Astrocyte of the hippocampus (primary cell): Measurements from ENCODE around the gene ZNF784.

ENCODE experiments used
- DNase-seq: peaks from one replicate; pipeline ENCODE4 v3.0.0; 2011; ENCODE audit warnings: low read depth, low spot score

The ZNF784 gene

DNA sequence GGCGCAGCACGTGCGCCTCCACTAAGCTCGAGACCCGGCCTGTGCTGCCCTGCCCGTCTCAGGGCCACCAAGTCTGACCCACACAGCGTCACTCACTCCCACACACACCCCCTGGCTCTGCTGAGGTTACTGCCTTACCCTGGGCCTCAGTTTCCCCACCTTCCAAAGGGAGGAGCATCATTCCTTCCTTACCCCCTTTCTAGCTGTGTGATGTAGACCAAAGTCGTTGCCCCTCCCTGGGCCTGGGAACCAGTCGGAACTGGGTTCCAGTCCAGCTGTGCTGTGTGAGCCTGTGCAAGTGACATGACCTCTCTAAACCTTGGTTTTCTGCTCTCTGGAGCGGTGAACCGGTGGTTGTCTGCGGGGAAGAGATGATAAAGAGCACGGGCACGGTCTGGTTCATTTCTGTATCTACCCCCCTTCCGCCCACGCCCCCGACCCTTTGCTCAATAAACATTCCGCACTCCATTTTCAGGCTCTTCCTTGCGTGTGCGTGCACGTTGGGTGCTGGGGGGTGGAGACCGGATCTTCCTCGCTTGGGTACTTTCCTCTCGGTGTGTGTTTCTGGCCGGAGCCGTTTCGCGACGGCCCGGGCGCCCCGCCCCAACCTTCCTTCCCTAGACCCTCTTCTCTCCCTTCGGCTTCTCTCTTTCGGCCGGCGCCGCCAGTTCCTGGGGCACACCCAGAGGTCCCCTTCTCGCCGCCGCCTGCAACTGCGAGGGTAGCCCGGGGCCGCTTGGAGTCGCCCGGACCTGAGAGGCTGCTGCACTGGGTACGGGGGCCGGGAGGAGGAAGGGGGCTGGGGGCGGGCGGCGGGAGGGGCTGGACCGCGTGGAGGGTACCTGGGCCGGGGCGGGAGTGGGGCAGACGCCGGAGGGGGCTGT lies 18.9 kb upstream of the ZNF784 start, which contains the start of gene ZNF581:
TSS of gene ZNF581 (plus strand) at position 647 of the 884 bp plus-strand sequence. CDS start 923 bp downstream, outside the sequence.
- peak; percentile 87 for DNase-seq

DNA sequence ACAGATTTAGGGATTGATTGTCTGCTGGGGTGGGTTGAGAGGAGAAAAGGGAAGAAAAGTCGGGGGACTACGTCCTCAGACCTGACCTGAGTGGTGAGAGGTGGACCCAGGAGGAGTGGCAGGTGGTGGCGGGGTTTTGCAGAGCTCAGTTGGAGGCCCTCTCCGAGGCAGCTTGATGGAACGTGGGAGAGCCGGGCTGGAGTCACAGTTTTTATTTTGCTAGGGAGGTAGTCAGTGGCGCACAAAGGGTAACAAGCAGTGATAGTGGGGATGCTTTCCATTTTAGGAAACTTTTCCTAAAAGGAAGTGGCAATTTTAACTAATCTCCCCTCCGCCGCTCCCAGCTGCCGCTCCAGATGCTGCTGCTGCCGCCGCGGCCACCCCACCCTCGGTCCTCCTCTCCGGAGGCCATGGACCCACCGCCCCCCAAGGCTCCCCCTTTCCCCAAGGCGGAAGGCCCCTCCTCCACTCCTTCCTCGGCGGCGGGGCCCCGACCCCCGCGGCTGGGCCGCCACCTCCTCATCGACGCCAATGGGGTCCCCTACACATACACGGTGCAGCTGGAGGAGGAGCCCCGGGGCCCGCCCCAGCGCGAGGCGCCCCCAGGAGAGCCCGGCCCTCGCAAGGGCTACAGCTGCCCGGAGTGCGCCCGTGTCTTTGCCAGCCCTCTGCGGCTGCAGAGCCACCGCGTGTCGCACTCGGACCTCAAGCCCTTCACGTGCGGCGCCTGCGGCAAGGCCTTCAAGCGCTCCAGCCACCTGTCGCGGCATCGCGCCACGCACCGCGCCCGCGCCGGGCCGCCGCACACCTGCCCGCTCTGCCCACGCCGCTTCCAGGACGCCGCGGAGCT lies 18.0 kb upstream of the ZNF784 start:
- DNase-seq = peak; percentile 45

DNA sequence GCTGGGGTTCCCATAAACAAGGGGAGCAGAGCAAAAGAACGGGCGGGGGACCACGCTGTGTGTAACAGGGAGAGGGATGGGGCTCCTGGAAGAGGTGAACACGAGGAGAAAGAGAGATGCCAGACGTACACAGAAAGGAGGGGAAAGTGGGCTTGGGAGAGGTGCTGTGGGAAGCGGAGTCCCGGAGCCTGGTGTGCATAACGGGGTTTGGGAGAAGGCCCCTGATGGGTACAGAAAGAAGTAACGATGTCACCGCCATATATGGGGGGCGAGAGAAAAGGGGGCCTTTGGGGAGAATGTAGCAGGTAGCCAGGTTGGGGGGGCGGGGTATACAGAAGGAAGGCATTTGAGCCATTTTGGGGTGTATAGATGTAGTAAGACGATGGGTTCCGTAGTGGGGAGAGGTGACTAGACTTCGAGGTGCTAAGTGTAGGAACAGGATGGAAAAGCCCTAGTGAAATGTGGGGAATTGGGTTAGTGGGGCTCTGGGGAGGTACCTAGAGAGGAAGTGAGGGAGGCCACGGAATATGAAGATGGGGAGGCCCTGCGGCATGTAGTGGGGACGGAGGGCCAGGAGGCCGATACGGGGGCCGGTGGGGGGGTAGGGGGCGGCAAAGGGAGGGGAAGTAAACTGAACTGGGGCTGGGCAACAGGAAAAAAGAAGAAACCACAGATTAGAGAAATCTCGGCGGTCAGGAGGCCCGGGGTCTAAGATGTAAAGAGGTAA lies 17.2 kb upstream of the ZNF784 start:
- DNase-seq = peak; percentile 28

DNA sequence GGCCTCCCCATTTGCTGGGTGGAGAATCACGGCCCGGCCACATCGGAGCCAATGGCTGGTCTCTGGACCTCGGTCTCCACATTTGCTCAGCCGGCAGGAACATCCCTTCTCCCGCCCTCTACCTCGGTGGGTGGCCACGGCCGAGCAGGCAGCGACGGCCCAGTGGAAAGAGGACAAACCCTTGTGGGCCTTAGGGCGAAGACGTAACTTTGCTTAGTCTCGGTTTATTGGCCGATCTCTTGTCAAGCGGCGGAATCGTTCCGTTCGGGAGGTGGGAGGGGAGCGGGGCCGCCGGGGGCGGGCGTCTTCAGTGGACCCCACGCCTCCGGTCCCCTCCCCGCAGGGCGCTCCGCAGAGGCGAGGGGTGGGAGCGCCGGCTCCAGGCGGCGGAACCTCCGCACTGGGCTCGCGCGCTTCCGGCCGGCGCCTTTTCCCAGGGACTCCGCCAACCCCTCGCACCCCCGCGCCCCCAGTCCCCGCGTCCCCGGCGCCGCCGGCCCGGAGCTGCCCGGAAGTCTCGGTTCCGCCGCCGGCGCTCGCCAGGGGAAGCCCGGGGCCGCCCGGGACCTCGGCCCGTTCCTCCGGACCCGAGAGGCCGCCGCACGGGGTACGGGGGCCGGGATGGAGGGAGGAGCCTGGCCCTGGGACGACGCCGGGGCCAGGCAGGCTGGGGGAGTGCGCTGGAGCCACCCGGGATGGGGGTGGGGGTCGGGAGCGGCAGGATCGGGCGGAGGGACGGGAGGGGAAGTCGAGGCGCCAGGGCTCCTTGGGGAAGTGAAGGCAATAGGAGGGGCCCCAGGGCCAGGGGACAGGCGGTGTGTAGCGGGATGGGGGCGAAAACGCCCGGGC lies 16.4 kb upstream of the ZNF784 start, which contains the start of gene ZNF580:
TSS of gene ZNF580 (plus strand) at position 426 of the 849 bp plus-strand sequence. CDS start 1,507 bp downstream, outside the sequence.
- peak; percentile 88 for DNase-seq

DNA sequence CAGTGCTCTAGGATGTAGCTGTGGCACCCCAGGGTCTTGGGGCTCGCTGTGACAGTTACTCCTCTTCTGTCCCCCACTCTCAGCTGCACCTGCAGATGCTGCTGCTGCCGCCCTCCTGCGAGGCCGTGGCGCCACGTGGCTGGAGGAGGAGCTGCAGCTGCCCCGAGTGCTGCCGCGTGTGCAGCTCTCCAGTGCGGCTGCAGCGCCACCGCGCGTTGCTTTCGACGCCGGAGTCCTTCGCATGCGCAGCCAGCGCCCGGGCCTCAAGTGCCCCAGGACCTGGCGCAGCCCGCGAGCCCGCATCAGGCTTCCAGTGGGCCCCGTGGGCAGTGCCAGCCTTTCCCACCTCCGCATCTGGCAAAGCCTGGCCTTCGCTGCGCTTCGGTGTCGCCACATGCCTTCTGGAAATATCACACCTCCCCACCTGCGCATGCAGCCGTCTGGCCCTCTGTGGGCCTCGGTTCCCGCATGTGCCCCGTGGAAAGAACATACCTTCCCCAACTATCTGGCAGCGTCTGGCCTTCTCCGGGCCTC lies 15.7 kb upstream of the ZNF784 start:
- peak; percentile 82 for DNase-seq

DNA sequence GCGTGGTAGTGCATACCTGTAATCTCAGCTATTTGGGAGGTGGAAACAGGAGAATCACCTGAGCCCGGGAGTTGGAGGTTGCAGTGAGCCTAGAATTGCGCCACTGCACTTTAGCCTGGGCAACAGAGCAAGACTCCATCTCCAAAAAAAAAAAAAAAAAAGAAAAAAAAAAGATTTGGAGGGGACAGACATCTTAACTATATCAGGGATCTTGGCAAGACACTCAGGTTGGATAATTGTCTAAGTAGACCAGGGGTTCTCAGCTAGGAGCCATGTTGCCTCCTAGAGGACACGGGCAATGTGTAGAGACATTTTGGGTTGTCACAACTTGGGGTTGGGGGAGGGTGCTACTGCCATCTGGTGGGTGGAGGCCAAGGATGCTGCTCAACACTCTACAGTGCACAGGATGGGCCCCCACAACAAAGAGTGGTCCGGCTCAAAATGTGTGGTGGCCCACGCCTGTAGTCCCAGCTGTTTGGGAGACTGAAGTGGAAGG lies 14.5 kb upstream of the ZNF784 start:
- peak; percentile 41 for DNase-seq

DNA sequence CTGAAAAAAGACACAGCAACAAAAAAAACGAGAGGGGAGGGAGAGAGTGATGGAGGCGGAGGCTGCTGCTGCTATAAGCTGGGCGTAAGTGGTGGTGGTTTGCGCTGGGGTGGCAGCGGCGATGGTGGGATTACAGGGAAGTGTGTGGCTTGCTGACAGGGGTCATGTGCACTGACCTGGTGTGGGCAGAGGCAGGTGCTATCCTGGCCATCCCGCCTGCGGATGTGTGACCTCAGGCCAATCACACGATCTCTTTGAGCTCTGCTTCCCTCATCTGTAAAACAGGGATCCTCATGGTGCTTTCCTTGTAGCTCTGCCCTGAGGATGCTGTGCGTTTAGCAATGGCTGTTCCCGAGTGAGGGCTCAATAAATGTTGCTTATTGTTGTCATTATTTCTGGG lies 13.2 kb upstream of the ZNF784 start:
- no peak for DNase-seq

DNA sequence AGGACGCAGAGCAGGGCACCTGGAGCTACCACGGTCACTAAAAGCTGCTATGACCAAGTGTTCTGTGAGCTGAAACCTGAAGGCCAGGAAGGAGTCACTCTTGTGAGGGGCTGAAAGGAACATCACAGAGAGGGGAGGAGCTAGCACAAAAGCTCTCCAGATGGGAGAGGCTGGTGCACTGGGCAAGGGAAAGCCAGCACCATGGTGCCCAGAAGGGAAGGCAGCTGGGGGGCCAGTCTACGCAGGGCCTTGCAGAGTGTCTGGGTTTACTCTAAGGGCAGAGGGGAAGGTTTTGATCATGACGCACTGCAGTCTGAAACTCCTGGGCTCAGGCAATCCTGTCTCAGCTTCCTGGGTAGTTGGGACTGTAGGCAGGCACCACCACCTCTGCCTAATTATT lies 12.4 kb upstream of the ZNF784 start:
- DNase-seq = no peak

DNA sequence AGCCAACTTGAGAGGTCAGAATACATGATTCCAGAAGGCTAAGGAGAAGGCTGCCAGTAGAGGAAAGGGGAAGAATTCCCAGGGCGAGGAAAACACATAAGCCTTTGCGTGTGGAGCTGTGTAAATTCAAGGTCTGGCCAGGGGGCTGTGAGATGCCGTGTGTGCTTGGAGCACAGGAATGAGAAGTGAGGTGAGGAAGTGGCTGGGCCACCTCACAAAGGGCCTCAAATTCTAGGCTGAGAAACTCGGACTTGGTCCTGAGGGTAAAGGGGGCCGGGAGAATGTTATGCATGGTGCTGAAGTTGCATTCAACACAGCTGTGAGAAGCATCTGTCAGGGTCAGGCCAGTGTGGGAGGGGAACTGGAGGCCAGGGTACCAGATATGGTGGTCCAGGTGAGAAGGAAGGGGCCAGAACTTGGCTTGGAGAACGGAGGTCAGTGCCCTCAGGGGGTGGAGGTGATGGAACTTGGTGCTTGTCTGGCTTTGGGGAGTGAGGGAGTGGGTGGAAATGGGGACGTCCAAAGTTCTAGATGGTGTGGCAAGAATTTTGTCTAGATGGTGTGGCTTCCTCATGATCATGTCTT lies 11.6 kb upstream of the ZNF784 start:
- DNase-seq = no peak

DNA sequence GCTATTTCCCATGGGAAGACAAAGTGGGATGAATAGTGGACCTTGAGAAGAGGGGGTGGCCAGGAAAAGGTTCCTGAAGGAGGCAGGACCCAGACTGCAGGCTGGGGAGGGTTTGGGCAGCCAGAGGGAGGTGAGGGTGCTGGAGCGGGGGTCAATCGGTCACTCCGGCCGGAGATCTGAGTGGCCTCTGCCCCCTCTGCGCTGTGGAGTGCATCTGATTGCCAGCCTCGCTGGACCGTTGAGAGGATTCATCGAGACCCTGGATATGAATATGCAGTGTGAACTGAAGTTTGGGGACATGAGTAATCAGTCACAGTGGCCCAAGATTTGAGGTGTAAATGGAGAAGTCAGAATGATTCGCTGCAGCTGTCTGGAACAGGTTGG lies 11.0 kb upstream of the ZNF784 start:
- no peak for DNase-seq

DNA sequence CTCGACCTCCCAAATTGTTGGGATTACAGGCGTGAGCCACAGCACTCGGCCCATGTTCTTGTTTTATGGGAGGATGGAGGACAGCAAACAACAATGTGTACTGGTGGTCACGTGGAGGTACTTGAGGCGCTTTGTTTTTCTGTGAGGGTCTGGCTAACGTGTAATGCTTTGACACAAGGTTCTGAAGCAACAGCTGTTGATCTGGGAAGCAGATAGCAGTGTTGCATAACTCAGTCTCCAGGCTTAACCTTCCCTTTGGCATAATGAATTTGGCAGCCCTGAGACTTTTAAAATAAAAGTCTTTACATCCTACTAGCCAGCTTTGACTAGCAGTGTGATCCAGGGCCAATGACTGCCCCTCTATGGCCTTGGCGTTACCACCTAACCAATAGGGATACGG lies 9.5 kb upstream of the ZNF784 start:
- no peak for DNase-seq

DNA sequence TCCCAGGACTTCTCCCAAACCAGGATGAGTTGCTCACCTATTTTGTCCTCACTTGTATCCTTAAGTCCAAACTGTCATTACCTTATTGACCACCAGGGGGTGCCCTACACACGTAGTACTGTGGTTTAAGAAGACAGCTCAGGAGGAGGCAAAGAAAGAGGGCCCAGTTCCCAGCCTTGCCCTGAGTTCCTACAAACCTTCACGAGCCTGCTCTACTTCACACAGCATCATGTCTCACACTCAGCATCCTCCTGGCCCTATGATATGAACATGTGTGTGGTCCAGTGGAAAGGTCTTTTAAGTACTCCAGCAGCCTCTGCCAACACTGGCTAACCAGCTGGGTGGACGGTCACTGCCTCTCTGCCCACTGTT lies 8.1 kb upstream of the ZNF784 start:
- peak; percentile 94 for DNase-seq

DNA sequence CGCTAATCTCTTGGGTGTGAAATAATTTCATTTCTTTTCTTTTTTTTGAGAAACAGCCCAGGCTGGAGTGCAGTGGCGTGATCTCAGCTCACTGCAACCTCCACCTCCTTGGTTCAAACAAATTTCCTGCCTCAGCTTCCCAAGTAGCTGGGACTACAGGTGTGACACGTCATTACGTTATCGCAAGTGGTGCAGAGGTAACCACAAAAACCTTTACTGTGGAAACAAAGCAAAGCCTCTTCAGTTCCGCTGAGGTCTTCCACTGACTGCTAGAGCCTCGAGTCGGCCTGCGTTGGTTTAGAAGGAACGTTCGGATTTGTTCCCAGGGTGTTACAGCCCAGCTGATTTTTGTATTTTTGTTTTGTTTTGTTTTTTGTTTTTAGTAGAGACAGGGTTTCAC lies 2.0 kb upstream of the ZNF784 start:
- no peak for DNase-seq

DNA sequence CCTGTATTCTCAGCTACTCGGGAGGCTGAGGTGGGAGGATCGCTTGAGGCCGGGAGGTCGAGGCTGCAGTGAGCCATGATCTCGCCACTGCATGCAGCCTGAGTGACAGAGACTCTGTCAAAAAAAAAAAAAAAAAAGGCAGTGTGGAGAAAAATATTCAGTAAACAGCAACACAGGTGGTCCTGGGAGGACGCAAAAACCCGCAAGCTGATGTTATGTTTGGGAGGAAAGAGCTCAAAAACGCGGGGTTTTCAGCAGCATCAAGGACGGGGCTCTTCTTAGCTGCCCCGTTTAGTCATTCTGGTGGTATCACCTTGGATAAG lies 599 bp upstream of the ZNF784 start:
- DNase-seq = no peak

DNA sequence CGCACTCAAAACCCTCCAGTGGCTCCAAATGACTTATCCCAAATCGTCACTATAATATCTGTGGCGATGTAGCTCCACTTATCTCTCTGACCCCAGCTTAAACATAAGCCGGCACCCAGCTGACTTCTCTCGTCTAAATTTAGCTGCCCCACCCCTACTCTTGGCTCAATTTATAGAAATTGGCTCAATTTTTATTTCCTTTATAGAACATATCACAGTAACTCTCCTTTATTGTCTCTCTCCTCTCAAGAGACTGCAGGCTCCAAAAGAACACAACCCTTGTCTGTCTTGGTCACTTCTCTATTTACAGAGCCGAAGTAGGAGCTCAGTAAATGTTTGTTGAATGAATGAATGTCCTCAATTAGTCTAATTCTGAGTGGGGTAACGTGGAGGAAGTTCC lies 805 bp downstream of the ZNF784 start:
- DNase-seq = no peak

DNA sequence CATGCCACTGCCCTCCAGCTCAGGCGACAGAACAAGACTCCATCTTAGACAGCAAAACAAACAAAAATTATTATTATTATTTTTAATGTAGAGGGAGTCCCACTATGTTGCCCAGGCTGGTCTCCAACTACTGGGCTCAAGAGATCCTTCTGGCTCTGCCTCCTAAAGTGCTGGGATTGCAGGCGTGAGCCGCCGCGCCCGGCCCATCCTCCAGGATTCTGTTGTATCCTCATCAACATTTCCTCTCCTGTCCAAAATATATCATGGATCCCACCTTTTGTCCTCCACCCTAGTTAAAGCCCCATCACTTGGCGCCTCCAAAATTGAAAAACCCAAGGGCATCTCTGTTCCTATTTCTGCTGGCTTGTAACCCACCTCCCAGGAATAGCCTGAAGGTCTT lies 1.2 kb downstream of the ZNF784 start:
- DNase-seq = no peak

DNA sequence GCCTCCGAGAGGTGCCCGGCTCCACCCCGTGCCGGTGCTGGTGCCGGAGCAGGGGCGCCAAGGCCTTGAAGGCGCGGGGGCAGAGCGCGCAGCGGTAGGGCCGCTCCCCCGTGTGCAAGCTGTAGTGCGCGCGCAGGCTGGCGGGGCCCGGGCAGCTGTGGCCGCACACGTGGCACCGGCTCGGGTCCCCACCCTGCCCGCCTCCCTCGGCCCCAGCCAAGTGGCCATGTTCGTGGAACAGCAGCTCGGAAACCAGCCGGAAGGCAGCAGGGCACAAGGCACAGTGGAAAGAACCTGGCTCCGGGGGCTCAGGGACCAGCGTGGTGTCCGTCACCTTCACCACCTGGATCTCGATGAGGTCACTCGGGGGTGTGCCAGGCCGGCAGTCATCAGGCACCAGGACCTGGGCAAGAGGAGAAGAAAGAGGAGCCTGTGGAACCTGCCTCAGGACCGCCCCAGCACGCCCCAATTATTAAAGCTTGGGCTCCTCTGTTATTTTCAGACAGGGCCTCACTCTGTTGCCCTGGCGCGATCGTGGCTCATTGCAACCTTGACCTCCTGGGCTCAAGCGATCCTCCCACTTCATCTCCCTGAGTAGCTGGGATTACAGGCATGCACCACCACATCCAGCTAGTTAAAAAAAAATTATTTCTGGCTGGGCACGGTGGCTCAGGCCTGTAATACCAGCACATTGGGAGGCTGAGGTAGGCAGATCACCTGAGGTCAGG lies 2.0 kb downstream of the ZNF784 start:
- DNase-seq = no peak

DNA sequence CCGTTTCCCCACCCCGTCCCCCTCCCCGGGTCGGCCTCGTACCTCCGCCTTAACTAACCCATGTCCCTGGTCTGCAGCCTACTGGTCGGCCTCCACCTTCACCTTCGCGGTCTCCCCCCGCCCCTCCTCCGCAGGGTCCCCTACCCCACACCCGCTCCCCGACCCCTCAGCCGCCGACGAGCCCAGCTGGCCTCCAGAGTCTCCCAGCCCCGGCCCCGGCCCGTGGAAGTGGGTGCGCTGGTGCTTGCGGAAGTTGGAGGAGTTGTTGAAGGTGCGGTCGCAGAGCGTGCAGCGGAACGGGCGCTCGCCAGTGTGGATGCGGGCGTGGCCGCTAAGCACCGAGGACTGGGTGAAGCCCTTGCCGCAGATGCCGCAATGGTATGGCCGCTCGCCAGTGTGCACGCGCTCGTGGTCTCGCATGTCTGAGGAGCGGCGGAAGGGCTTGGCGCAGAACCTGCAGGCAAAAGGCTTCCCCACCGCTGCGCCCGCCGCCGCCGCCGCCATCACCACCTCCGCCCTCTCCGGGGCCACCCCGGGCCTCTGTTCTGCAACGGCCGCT lies 2.6 kb downstream of the ZNF784 start:
- DNase-seq = no peak

DNA sequence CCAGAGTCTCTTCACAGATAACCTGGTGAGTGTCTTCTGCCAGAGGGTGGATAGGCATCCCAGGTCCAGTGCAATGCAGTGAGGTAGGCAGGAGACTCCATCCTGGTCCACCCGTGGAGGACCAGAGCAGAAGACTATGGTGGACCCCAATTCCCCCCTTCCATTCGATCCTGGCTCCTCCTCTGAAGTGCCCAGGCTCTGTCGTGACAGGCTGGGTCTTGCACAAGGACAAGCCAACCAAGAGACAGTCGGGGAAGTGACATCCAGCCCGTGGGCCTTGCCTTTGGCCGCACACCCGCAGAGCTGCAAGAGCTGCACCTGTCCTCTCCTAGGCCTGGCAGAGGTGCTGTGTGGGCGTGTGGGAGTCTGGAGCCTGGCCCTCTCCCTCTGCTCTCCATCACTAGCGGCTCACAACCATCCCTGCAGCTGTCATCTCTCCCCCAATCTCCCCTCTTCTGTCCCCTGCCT lies 3.1 kb downstream of the ZNF784 start:
- no peak for DNase-seq
